SU-DHL-6 (cell line): ENCODE data around the gene PRR33.

ENCODE experiments used
- CTCF ChIP-seq: fragments of 200-600 bp; sonication (generic); IDR thresholded peaks from one replicate; pipeline ENCODE4 v1.5.1; 2017; ENCODE audit warnings: antibody characterized with exemption, mild to moderate bottlenecking, low read length, moderate library complexity; ENCODE audit not compliant: insufficient read depth, poor library complexity, severe bottlenecking
- EZH2phosphoT487 ChIP-seq: fragments of 200-600 bp; sonication (generic), shearing (Covaris generic); conservative IDR thresholded peaks from 2 replicates; pipeline ENCODE4 v1.6.1; 2018; ENCODE audit warnings: mild to moderate bottlenecking, antibody characterized with exemption, low read length, moderate library complexity, mixed read lengths

- TF ChIP-seq CTCF (no peak), EZH2phosphoT487 (no peak)
Observed at GRCh38 chr11:1925373-1926155, 33.9 kb upstream of the PRR33 start.
